Measurements from ENCODE around the gene MSRB2.
"Not testable (repeated sequence)": the region's sequence is repeated elsewhere in the genome, so short reads cannot be mapped to it uniquely, and the experiment has no call there.

DNA sequence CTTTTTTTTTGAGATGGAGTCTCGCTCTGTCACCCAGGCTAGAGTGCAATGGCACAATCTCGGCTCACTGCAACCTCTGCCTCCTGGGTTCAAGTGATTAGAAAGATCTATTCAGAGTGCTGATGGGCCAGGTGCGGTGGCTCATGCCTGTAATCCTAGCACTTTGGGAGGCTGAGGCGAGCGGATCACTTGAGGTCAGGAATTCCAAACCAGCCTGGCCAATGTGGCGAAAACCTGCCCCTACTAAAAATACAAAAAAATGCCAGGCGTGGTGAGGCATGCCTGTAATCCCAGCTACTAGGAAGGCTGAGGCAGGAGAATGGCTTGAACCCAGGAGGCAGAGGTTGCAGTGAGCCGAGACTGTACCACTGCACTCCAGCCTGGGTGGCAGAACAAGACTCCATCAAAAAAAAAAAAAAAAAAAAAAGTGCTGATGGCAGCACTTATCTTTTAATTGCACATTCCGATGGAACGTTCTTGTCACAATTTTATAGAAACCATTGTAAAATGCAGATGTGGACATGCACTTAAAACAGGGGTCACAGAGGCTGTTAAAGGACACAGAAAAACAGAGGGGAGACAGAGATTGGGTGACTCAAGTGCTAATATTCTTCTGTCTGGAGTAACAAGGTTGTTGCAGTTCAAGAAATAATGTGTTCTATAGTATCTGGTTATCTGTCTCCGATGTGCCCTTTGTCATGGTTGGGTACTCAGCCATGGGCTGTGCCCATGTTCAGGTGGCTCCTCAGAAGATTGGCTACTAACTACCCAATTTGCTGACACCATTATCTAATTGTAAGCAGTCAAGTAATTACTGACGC is 25.1 kb upstream of the MSRB2 start:
- not testable (repeated sequence) for TF ChIP-seq ZNF274 (IDR thresholded peaks at IDR 0.05; ENCODE audit: low read depth, low read length); SUZ12 (IDR thresholded peaks at IDR 0.05; ENCODE audit: extremely low read depth, insufficient read depth, insufficient read length); YY1 (IDR thresholded peaks at IDR 0.05; ENCODE audit: insufficient read depth, insufficient read length)

All from NT2/D1 (cell line).